Measurements from ENCODE around the gene SLC25A26. TPM values are rescaled to one million over a fixed set of nuclear protein-coding genes. Genes with fewer than 3 reads are reported as not detected.
A peak's percentile ranks its signal among the peaks of the same experiment; 100 is the strongest.
"Not testable (repeated sequence)": the region's sequence is repeated elsewhere in the genome, so short reads cannot be mapped to it uniquely, and the experiment has no call there.

SLC25A26 gene
- polyA plus RNA-seq, 2 donors: 4.6 to 13.5 TPM

DNA sequence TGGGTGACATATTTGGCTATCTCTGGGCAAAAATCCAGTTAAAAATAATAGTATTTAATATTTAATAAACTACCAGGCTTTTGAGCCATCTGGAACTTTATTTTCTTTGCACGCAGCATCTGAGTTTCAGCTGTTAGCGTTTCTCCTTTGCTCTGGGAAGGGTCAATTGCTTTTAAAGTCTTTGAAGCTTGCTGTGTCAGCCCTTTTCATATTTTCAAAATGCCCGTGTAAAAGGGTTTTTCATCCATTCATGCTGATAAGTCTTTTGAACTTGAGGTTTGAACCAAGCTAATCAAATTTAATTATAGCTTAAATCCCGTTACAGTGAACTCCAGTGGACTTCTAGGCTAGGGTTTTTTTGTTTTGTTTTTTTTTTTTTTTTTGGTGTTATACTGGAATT, 79.1 kb downstream of the SLC25A26 start:
- Histone ChIP-seq H3K4me3 (ENCODE audit: low read depth in 1 of 2, low read length in 2 of 2) (no peak overlapping the region), H3K9me3 (ENCODE audit: control insufficient read depth in 2 of 2, insufficient read depth in 1 of 2, low read depth in 1 of 2, low read length in 1 of 2) (no peaks in the 10 kb centered on the region), H3K27me3 (ENCODE audit: control insufficient read depth in 1 of 2, insufficient read depth in 2 of 2, low read length in 2 of 2) (no peaks in the 10 kb centered on the region), H3K4me1 (ENCODE audit: control insufficient read depth in 2 of 2, insufficient read depth in 2 of 2, low read length in 1 of 2) (peaks cover 0 to 2% of the 10 kb centered on the region in 2 donors), H3K27ac (ENCODE audit: low read depth in 2 of 2, low read length in 1 of 2) (no peak overlapping the region), H3K36me3 (ENCODE audit: control insufficient read depth in 2 of 2, insufficient read depth in 2 of 2, low read length in 1 of 2) (no peaks in the 10 kb centered on the region)
- 68 to 75% methylated on average over 4 of the region's 4 CpGs for WGBS, 2 donors

DNA sequence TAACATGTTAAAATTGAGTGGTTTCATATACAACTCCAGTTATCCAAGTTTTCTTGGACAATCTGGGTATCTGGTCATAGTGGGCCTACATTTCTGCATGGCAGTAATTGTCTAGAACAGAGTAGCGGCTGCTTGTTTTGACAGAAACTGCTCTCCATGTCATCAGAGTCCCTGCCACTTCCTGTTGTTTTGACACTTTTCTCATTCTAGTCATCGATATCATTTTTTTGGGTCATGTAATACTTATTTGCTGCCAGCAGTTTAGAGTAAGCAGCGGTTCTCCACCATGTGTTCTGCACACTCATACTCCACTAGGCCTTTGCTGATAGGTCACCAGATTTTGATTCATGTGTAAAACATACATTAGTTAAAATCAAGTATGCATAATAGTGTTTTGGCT, 81.5 kb downstream of the SLC25A26 start:
- Histone ChIP-seq H3K4me1 (ENCODE audit: control insufficient read depth in 2 of 2, insufficient read depth in 2 of 2, low read length in 1 of 2) (peaks cover 0 to 2% of the 10 kb centered on the region in 2 donors), H3K27me3 (ENCODE audit: control insufficient read depth in 1 of 2, insufficient read depth in 2 of 2, low read length in 2 of 2) (no peaks in the 10 kb centered on the region), H3K36me3 (ENCODE audit: control insufficient read depth in 2 of 2, insufficient read depth in 2 of 2, low read length in 1 of 2) (no peaks in the 10 kb centered on the region), H3K4me3 (ENCODE audit: low read depth in 1 of 2, low read length in 2 of 2) (no peak overlapping the region), H3K9me3 (ENCODE audit: control insufficient read depth in 2 of 2, insufficient read depth in 1 of 2, low read depth in 1 of 2, low read length in 1 of 2) (no peaks in the 10 kb centered on the region), H3K27ac (ENCODE audit: low read depth in 2 of 2, low read length in 1 of 2) (peak overlapping the region in 1 of 2 donors; percentile 54)
- WGBS, 2 donors: 87% methylated on average over 3 of the region's 3 CpGs

GRCh38 chr3:66303491-66303901, 82.7 kb downstream of the SLC25A26 start:
- no peak overlapping the region for H3K4me3 ChIP-seq (ENCODE audit: low read depth in 1 of 2, low read length in 2 of 2)
- H3K27ac ChIP-seq (ENCODE audit: low read depth in 2 of 2, low read length in 1 of 2): peak overlapping the region; percentile 1 to 6
- no peaks in the 10 kb centered on the region for H3K9me3 ChIP-seq (ENCODE audit: control insufficient read depth in 2 of 2, insufficient read depth in 1 of 2, low read depth in 1 of 2, low read length in 1 of 2)
- no peaks in the 10 kb centered on the region for H3K36me3 ChIP-seq (ENCODE audit: control insufficient read depth in 2 of 2, insufficient read depth in 2 of 2, low read length in 1 of 2)
- H3K4me1 ChIP-seq (ENCODE audit: control insufficient read depth in 2 of 2, insufficient read depth in 2 of 2, low read length in 1 of 2): peaks cover 0 to 2% of the 10 kb centered on the region in 2 donors
- WGBS, 2 donors: 88 to 91% methylated on average over 3 of the region's 3 CpGs
- H3K27me3 ChIP-seq (ENCODE audit: control insufficient read depth in 1 of 2, insufficient read depth in 2 of 2, low read length in 2 of 2): no peaks in the 10 kb centered on the region

- Histone ChIP-seq H3K27ac (ENCODE audit: low read depth in 2 of 2, low read length in 1 of 2) (no peak overlapping the region), H3K4me3 (ENCODE audit: low read depth in 1 of 2, low read length in 2 of 2) (no peak overlapping the region), H3K36me3 (ENCODE audit: control insufficient read depth in 2 of 2, insufficient read depth in 2 of 2, low read length in 1 of 2) (no peaks in the 10 kb centered on the region), H3K4me1 (ENCODE audit: control insufficient read depth in 2 of 2, insufficient read depth in 2 of 2, low read length in 1 of 2) (peaks cover 0 to 2% of the 10 kb centered on the region in 2 donors), H3K27me3 (ENCODE audit: control insufficient read depth in 1 of 2, insufficient read depth in 2 of 2, low read length in 2 of 2) (no peaks in the 10 kb centered on the region), H3K9me3 (ENCODE audit: control insufficient read depth in 2 of 2, insufficient read depth in 1 of 2, low read depth in 1 of 2, low read length in 1 of 2) (no peaks in the 10 kb centered on the region)
- 86 to 87% methylated on average over 3 of the region's 3 CpGs for WGBS, 2 donors
These were observed 83.5 kb downstream of the SLC25A26 start for GRCh38 chr3:66304293-66304692.

DNA sequence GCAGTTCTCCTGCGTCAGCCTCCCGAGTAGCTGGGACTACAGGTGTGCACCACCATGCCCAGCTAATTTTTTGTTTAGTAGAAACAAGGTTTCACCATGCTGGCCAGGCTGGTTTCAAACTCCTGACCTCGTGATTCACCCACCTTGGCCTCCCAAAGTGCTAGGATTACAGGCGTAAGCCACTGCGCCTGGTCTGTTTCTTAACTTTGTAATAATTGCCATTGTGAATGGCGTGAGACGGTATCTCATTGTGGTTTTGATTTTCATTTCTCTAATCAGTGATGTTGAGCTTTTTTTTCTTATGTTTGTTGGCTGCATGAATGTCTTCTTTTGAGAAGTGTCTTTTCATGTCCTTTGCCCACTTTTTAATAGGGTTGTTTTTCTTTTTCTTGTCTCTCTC, 85.3 kb downstream of the SLC25A26 start:
- not testable (repeated sequence) for H3K27me3 ChIP-seq (ENCODE audit: control insufficient read depth in 1 of 2, insufficient read depth in 2 of 2, low read length in 2 of 2); H3K4me3 ChIP-seq (ENCODE audit: low read depth in 1 of 2, low read length in 2 of 2); H3K27ac ChIP-seq (ENCODE audit: low read depth in 2 of 2, low read length in 1 of 2); H3K36me3 ChIP-seq (ENCODE audit: control insufficient read depth in 2 of 2, insufficient read depth in 2 of 2, low read length in 1 of 2); H3K9me3 ChIP-seq (ENCODE audit: control insufficient read depth in 2 of 2, insufficient read depth in 1 of 2, low read depth in 1 of 2, low read length in 1 of 2); H3K4me1 ChIP-seq (ENCODE audit: control insufficient read depth in 2 of 2, insufficient read depth in 2 of 2, low read length in 1 of 2)
- WGBS, 2 donors: 93 to 96% methylated on average over 7 of the region's 7 CpGs

GRCh38 chr3:66306991-66307390, 86.2 kb downstream of the SLC25A26 start:
- H3K9me3 ChIP-seq (ENCODE audit: control insufficient read depth in 2 of 2, insufficient read depth in 1 of 2, low read depth in 1 of 2, low read length in 1 of 2); H3K4me1 ChIP-seq (ENCODE audit: control insufficient read depth in 2 of 2, insufficient read depth in 2 of 2, low read length in 1 of 2); H3K27me3 ChIP-seq (ENCODE audit: control insufficient read depth in 1 of 2, insufficient read depth in 2 of 2, low read length in 2 of 2); H3K4me3 ChIP-seq (ENCODE audit: low read depth in 1 of 2, low read length in 2 of 2); H3K27ac ChIP-seq (ENCODE audit: low read depth in 2 of 2, low read length in 1 of 2); H3K36me3 ChIP-seq (ENCODE audit: control insufficient read depth in 2 of 2, insufficient read depth in 2 of 2, low read length in 1 of 2): not testable (repeated sequence)
- WGBS, 2 donors: 76 to 83% methylated on average over 4 of the region's 4 CpGs

DNA sequence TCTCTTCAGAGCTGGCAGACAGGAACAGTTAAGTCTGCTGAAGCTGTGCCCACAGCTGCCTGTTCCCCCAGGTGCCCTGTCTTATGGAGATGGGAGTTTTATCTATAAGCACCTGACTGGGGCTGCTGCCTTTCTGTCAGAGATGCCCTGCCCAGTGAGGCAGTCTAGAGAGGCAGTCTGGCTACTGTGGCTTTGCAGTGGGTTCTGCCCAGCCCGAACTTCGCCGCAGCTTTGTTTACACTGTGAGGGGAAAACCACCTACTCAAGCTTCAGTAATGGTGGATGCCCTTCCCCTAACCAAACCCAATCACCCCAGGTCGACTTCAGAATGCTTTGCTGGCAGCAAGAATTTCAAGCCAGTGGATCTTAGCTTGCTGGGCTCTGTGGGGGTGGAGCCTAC, 91.2 kb downstream of the SLC25A26 start:
- Histone ChIP-seq H3K36me3 (ENCODE audit: control insufficient read depth in 2 of 2, insufficient read depth in 2 of 2, low read length in 1 of 2) (no peaks in the 10 kb centered on the region), H3K4me3 (ENCODE audit: low read depth in 1 of 2, low read length in 2 of 2) (no peak overlapping the region), H3K9me3 (ENCODE audit: control insufficient read depth in 2 of 2, insufficient read depth in 1 of 2, low read depth in 1 of 2, low read length in 1 of 2) (peaks cover 0 to 2% of the 10 kb centered on the region in 2 donors), H3K27ac (ENCODE audit: low read depth in 2 of 2, low read length in 1 of 2) (no peak overlapping the region), H3K27me3 (ENCODE audit: control insufficient read depth in 1 of 2, insufficient read depth in 2 of 2, low read length in 2 of 2) (no peaks in the 10 kb centered on the region), H3K4me1 (ENCODE audit: control insufficient read depth in 2 of 2, insufficient read depth in 2 of 2, low read length in 1 of 2) (no peaks in the 10 kb centered on the region)
- 80 to 93% methylated on average over 4 of the region's 4 CpGs for WGBS, 2 donors

- no peak overlapping the region for H3K27ac ChIP-seq (ENCODE audit: low read depth in 2 of 2, low read length in 1 of 2)
- 83 to 84% methylated on average over 6 of the region's 6 CpGs for WGBS, 2 donors
- H3K4me3 ChIP-seq (ENCODE audit: low read depth in 1 of 2, low read length in 2 of 2): no peak overlapping the region
- peaks cover 2% of the 10 kb centered on the region in 2 donors for H3K4me1 ChIP-seq (ENCODE audit: control insufficient read depth in 2 of 2, insufficient read depth in 2 of 2, low read length in 1 of 2)
- no peaks in the 10 kb centered on the region for H3K27me3 ChIP-seq (ENCODE audit: control insufficient read depth in 1 of 2, insufficient read depth in 2 of 2, low read length in 2 of 2)
- H3K9me3 ChIP-seq (ENCODE audit: control insufficient read depth in 2 of 2, insufficient read depth in 1 of 2, low read depth in 1 of 2, low read length in 1 of 2): peaks cover 0 to 2% of the 10 kb centered on the region in 2 donors
- no peaks in the 10 kb centered on the region for H3K36me3 ChIP-seq (ENCODE audit: control insufficient read depth in 2 of 2, insufficient read depth in 2 of 2, low read length in 1 of 2)
These were observed 93.7 kb downstream of the SLC25A26 start for GRCh38 chr3:66314455-66314854.

GRCh38 chr3:66317750-66318376, 97.1 kb downstream of the SLC25A26 start:
- H3K36me3 ChIP-seq (ENCODE audit: control insufficient read depth in 2 of 2, insufficient read depth in 2 of 2, low read length in 1 of 2): no peaks in the 10 kb centered on the region
- no peak overlapping the region for H3K4me3 ChIP-seq (ENCODE audit: low read depth in 1 of 2, low read length in 2 of 2)
- H3K9me3 ChIP-seq (ENCODE audit: control insufficient read depth in 2 of 2, insufficient read depth in 1 of 2, low read depth in 1 of 2, low read length in 1 of 2): no peaks in the 10 kb centered on the region
- no peaks in the 10 kb centered on the region for H3K27me3 ChIP-seq (ENCODE audit: control insufficient read depth in 1 of 2, insufficient read depth in 2 of 2, low read length in 2 of 2)
- H3K27ac ChIP-seq (ENCODE audit: low read depth in 2 of 2, low read length in 1 of 2): no peak overlapping the region
- H3K4me1 ChIP-seq (ENCODE audit: control insufficient read depth in 2 of 2, insufficient read depth in 2 of 2, low read length in 1 of 2): peaks cover 2% of the 10 kb centered on the region in 2 donors
- WGBS, 2 donors: 81 to 83% methylated on average over 7 of the region's 7 CpGs

DNA sequence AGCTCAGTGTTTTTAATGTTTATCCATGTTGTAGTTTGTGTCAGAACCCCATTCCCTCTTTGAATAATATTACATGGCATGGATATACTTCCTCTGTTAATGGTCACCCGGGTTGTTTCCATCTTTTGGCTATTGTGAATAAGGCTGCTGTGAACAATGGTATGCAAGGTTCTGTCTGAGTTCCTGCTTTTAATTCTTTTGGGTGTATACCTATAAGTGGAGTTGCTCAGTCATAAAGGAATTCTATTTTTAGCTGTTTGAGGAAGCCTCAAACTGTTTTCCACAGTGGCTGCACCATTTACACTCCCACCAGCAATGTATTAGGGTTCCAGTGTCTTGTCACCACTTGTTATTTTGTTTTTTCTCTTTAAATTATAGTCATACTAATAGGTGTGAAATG, 99.6 kb downstream of the SLC25A26 start:
- Histone ChIP-seq H3K4me3 (ENCODE audit: low read depth in 1 of 2, low read length in 2 of 2) (no peak overlapping the region), H3K36me3 (ENCODE audit: control insufficient read depth in 2 of 2, insufficient read depth in 2 of 2, low read length in 1 of 2) (no peaks in the 10 kb centered on the region), H3K27me3 (ENCODE audit: control insufficient read depth in 1 of 2, insufficient read depth in 2 of 2, low read length in 2 of 2) (no peaks in the 10 kb centered on the region), H3K4me1 (ENCODE audit: control insufficient read depth in 2 of 2, insufficient read depth in 2 of 2, low read length in 1 of 2) (peaks cover 2 to 5% of the 10 kb centered on the region in 2 donors), H3K9me3 (ENCODE audit: control insufficient read depth in 2 of 2, insufficient read depth in 1 of 2, low read depth in 1 of 2, low read length in 1 of 2) (peaks cover 0 to 2% of the 10 kb centered on the region in 2 donors), H3K27ac (ENCODE audit: low read depth in 2 of 2, low read length in 1 of 2) (no peak overlapping the region)
- 70 to 73% methylated on average over 1 of the region's 1 CpG for WGBS, 2 donors
